ENCODE data around the gene OSBPL10. TPM values are rescaled to one million over a fixed set of nuclear protein-coding genes. Genes with fewer than 3 reads are reported as not detected.

Gene OSBPL10
- total RNA-seq, 1 experiment from 2014 or later = 48.0 TPM

- Histone ChIP-seq H4K20me1 (ENCODE audit: low read length) (no peaks in the 10 kb centered on the region), H3K27ac (ENCODE audit: low read length) (no peak overlapping the region), H3K27me3 (ENCODE audit: low read length) (no peaks in the 10 kb centered on the region), H3F3A (ENCODE audit: low read length, unreplicated experiment) (no peaks in the 10 kb centered on the region), H3K79me2 (ENCODE audit: low read length) (no peaks in the 10 kb centered on the region), H3K9ac (ENCODE audit: low read length) (no peak overlapping the region), H3K4me2 (ENCODE audit: low read length) (no peak overlapping the region), H3K9me3 (ENCODE audit: low read length) (no peaks in the 10 kb centered on the region), H2AFZ (ENCODE audit: low read length) (no peak overlapping the region), H3K4me1 (ENCODE audit: insufficient read depth, low read length) (no peaks in the 10 kb centered on the region), H3K9me2 (replicated peaks; ENCODE audit: low read length) (no peaks in the 10 kb centered on the region), H3K4me3 (ENCODE audit: low read length) (no peak overlapping the region), H3K36me3 (ENCODE audit: low read depth, low read length) (peaks cover 9% of the 10 kb centered on the region)
- DNase-seq (no peak), ATAC-seq (no peak)
- ChIA-PET CTCF (no interaction called here), POLR2A (ENCODE audit: unreplicated experiment) (no interaction called here)
- no TSS peak for BruUV-seq (replicated peaks)
- TF ChIP-seq EZH2phosphoT487 (IDR thresholded peaks at IDR 0.05; ENCODE audit: borderline replicate concordance, low read length) (no peak), EZH2 (IDR thresholded peaks at IDR 0.05; ENCODE audit: low read length, unreplicated experiment) (no peak)
- TF ChIP-seq, protein P1, sequence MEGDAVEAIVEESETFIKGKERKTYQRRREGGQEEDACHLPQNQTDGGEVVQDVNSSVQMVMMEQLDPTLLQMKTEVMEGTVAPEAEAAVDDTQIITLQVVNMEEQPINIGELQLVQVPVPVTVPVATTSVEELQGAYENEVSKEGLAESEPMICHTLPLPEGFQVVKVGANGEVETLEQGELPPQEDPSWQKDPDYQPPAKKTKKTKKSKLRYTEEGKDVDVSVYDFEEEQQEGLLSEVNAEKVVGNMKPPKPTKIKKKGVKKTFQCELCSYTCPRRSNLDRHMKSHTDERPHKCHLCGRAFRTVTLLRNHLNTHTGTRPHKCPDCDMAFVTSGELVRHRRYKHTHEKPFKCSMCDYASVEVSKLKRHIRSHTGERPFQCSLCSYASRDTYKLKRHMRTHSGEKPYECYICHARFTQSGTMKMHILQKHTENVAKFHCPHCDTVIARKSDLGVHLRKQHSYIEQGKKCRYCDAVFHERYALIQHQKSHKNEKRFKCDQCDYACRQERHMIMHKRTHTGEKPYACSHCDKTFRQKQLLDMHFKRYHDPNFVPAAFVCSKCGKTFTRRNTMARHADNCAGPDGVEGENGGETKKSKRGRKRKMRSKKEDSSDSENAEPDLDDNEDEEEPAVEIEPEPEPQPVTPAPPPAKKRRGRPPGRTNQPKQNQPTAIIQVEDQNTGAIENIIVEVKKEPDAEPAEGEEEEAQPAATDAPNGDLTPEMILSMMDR (conservative IDR thresholded peaks at IDR 0.05; ENCODE audit: low read depth, low read length) = no peak
- intact Hi-C loops (cut with micrococcal nuclease) = no loop called here
Observed at GRCh38 chr3:31680072-31680870, 300.8 kb downstream of the OSBPL10 start.

- Histone ChIP-seq H3K27me3 (ENCODE audit: low read length) (no peaks in the 10 kb centered on the region), H3K9me3 (ENCODE audit: low read length) (no peaks in the 10 kb centered on the region), H3K4me3 (ENCODE audit: low read length) (no peak overlapping the region), H3K9me2 (replicated peaks; ENCODE audit: low read length) (no peaks in the 10 kb centered on the region), H3K36me3 (ENCODE audit: low read depth, low read length) (no peaks in the 10 kb centered on the region), H3K4me1 (ENCODE audit: insufficient read depth, low read length) (no peaks in the 10 kb centered on the region), H2AFZ (ENCODE audit: low read length) (no peak overlapping the region), H3K4me2 (ENCODE audit: low read length) (no peak overlapping the region), H3K79me2 (ENCODE audit: low read length) (no peaks in the 10 kb centered on the region), H3K27ac (ENCODE audit: low read length) (no peak overlapping the region), H3K9ac (ENCODE audit: low read length) (no peak overlapping the region), H3F3A (ENCODE audit: low read length, unreplicated experiment) (no peaks in the 10 kb centered on the region), H4K20me1 (ENCODE audit: low read length) (no peaks in the 10 kb centered on the region)
- BruUV-seq (replicated peaks) = no TSS peak
- DNase-seq (no peak), ATAC-seq (no peak)
- intact Hi-C loops (cut with micrococcal nuclease) = no loop called here
- ChIA-PET POLR2A (ENCODE audit: unreplicated experiment) (interaction anchor here (0.7 kb wide), 1 partner anchor 104 kb away, joined by 7 read pairs; no protein-coding TSS in a partner anchor), CTCF (no interaction called here)
- no peak for TF ChIP-seq EZH2phosphoT487 (IDR thresholded peaks at IDR 0.05; ENCODE audit: borderline replicate concordance, low read length)
- TF ChIP-seq, protein P1 (conservative IDR thresholded peaks at IDR 0.05; ENCODE audit: low read depth, low read length) = no peak
- no peak for TF ChIP-seq EZH2 (IDR thresholded peaks at IDR 0.05; ENCODE audit: low read length, unreplicated experiment)
Observed at GRCh38 chr3:31676556-31676955, 304.5 kb downstream of the OSBPL10 start.

- no peak for TF ChIP-seq EZH2phosphoT487 (IDR thresholded peaks at IDR 0.05; ENCODE audit: borderline replicate concordance, low read length)
- TF ChIP-seq, protein P1 (conservative IDR thresholded peaks at IDR 0.05; ENCODE audit: low read depth, low read length) = no peak
- no peak for TF ChIP-seq EZH2 (IDR thresholded peaks at IDR 0.05; ENCODE audit: low read length, unreplicated experiment)
- H2AFZ ChIP-seq (ENCODE audit: low read length) = no peak overlapping the region
- H3K9me2 ChIP-seq (replicated peaks; ENCODE audit: low read length) = no peaks in the 10 kb centered on the region
- no peaks in the 10 kb centered on the region for H3K9me3 ChIP-seq (ENCODE audit: low read length)
- POLR2A ChIA-PET (ENCODE audit: unreplicated experiment) = no interaction called here
- intact Hi-C loops (cut with micrococcal nuclease) = no loop called here
- H3K27me3 ChIP-seq (ENCODE audit: low read length) = no peaks in the 10 kb centered on the region
- ATAC-seq (no peak), DNase-seq (no peak)
- no peaks in the 10 kb centered on the region for H4K20me1 ChIP-seq (ENCODE audit: low read length)
- H3F3A ChIP-seq (ENCODE audit: low read length, unreplicated experiment) = no peaks in the 10 kb centered on the region
- H3K79me2 ChIP-seq (ENCODE audit: low read length) = no peaks in the 10 kb centered on the region
- no peak overlapping the region for H3K4me3 ChIP-seq (ENCODE audit: low read length)
- no peaks in the 10 kb centered on the region for H3K36me3 ChIP-seq (ENCODE audit: low read depth, low read length)
- no peak overlapping the region for H3K27ac ChIP-seq (ENCODE audit: low read length)
- CTCF ChIA-PET = no interaction called here
- no peaks in the 10 kb centered on the region for H3K4me1 ChIP-seq (ENCODE audit: insufficient read depth, low read length)
- H3K4me2 ChIP-seq (ENCODE audit: low read length) = no peak overlapping the region
- H3K9ac ChIP-seq (ENCODE audit: low read length) = no peak overlapping the region
- no TSS peak for BruUV-seq (replicated peaks)
Observed at GRCh38 chr3:31673950-31674349, 307.1 kb downstream of the OSBPL10 start.

Data from PC-3 (cell line).